HPDE6-E6E7 (cell line): ENCODE data around the gene GJA3.
"Not testable (repeated sequence)": the region's sequence is repeated elsewhere in the genome, so short reads cannot be mapped to it uniquely, and the experiment has no call there.

Source experiments
- DNase-seq: peaks from one replicate; pipeline ENCODE4 v3.0.0; 2011; ENCODE audit warnings: missing footprints; ENCODE audit errors: extremely low spot score

Gene GJA3

DNA sequence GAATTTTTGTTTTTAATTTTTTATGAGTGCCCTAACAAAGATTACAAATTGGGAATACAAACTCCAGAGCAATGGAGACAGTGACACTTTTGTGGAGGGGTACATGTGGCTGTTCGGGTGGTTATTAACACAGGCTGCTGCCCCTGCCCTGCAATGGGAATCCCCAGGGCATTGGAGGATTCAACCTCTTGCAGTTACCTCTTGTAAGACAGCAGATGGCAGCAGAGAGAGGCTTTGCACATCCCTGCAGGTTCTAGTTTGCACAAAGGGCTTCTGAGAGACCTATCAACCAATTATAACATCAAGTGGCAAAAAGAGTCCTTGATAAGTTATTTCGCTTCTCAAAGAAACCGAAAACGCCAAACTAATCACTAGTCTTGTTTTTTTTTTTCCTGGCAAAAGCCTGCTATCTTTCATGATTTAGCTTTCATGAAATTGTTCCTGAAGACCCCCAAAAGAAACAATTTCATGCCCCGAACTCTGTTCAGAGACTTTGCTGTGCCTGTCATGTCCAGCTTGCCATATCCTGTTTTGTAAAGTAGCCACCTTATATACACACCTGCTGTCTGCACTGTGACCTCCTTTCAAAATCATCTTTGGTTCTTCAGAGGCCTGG lies 21.5 kb upstream of the GJA3 start:
- no peak for DNase-seq

DNA sequence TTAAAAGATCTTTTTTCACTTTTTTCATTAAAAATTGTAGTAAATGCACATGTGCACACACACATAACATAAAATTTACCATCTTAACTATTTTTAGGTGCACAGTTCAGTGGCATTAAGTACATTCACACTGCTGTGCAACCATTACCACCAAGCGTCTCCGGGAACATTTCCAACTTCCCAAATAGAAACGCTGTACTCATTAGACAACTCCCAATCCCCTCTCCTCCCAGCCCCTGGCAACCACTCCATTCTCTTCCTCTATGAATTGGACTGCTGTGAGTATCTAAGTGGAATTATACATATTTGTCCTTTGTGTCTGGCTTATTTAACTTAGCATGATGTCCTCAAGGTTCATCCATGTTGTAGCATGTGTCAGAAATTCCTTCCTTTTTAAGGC lies 20.3 kb upstream of the GJA3 start:
- no peak for DNase-seq

DNA sequence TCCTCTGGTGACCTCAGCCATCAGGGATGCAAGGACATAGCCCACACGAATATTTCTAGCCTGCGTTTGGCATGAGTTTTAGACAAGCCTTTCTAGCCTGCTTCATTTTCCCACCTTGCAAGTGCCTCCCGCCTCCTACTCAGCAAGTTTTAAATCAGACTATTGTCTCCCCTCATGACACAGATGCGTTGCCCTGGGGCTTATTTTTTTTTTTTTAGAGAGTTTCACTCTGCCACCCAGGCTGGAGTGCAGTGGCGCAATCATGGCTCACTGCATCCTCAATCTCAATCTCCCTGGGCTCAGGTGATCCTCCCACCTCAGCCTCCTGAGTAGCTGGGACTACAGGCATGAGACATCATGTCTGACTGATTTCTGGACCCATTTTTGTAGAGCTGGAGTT lies 17.3 kb upstream of the GJA3 start:
- DNase-seq, result no peak

DNA sequence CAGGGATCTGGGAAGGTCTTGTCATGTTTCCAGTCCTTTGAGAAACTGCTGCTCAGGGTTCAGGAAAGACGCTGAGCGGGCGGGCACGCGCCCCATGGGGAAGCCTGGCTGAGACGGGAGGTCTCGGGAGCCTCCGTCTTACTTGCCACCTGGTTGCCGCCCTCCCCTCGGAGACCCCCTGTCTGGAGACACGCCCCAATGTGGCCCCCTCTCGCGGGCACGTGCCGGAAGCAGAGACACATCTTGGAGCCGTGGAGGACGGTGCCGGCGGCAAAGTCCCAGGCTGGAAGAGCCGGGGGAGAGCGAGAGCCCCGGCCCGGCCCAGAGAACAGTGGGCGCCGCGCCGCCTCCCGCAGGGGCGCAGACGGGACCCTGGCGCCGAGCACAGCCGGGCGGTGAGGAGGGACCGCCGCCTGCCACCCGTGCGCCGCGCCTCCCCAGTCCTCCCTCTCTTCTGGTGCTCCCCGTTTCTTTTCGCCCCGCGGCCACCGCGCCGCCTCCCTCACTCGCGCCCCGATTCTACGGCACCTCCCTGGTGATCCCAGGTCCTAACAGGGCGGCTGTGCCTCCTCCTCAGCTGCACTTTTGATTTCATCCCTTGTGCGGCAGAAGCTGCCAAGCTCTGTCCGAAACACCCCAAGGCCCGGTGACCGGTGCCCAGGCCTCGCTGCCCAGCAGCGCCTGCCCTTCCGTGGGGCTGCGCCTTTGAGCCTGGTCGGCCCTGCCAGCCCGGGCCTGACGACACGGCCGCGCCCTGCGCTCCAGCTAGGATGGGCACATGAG lies 16.4 kb upstream of the GJA3 start:
- no peak for DNase-seq

DNA sequence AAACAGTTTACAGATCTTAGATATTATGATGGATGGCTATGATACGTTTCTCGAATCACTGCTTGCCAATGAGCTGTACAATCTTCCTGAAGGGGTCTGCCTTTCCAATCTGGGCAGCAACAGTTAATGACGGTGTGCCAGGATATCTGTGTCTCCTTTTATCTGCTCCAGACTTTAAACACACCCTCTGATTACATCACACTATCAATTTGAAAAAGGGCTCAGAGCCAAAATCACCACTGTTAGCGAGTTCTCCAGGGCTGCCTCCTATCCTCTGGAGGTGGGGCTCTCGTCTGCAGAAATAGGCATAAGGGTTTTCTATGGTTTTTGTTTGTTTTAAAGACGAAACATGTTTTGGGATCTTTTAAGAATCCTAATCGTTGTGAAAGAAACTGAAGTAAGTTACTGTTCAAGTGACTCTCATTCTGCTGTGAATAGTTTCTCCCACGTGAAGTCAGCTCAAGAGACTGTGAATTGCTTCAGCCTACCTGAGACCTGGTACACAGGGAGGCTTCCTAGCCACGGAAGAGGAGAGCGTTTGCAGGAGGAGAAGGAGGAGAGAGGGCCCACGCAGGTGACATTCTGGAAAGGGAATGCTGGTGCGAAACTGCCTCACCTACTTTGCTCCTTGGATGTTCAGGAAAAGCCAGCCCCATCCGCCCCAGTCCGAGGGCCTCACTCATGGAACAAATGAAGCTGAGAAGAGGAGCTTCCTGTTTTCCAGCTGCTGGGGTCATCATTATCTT lies 15.2 kb upstream of the GJA3 start:
- DNase-seq, result no peak

DNA sequence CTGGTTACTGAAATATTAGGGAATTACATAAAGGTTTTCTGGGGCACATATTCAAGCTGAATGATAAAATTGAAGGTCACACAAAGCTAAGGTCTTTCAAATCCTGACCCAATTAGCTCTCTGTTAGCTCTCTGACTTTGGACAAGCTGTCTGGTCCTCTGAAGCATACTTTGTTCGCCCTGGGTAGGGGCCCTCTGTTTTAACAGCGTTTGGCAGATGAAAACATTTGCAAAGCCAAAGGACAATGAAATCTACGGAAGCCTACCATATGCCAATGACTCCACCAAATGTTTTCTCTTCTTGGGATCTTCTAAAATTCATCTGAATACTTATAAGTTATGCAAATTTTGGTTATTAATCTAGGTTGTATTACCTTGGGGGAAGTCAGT lies 14.5 kb upstream of the GJA3 start:
- no peak for DNase-seq

DNA sequence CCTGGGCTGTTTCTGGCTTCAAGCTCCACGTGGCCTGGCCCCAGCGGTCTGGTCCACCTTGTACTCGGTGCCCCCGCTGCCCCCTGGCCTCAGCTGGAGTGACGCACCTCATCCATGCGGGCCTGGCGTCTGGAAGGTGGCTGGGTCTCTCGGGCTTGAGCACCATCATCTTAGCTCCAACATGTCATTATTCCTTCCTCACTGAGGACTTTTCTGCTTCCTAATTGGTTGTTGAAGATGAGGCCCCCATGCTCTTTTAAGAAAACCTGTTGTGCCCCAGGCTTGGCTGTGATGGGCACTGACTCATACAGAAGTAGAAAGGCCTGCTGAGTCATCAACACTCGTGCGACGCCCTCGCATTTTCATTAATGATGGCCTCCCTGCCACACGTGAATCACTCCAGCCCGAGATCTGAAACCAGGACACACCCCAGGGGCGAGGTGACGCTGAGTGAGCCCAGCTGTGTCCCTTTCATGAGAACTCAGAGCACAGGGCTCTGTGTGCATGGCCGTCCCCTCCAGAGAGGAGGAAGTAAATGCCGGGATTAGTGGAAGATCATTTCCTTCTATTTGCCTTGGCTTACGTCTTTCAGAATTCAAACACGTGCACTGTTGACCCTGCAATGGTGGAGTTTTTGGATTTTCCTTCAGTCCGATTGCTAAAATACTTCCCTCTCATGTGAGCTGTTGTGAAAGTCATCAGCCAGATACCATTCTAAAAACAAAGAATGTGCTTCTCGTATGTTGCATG lies 14.0 kb upstream of the GJA3 start:
- DNase-seq, result peak; percentile 66

DNA sequence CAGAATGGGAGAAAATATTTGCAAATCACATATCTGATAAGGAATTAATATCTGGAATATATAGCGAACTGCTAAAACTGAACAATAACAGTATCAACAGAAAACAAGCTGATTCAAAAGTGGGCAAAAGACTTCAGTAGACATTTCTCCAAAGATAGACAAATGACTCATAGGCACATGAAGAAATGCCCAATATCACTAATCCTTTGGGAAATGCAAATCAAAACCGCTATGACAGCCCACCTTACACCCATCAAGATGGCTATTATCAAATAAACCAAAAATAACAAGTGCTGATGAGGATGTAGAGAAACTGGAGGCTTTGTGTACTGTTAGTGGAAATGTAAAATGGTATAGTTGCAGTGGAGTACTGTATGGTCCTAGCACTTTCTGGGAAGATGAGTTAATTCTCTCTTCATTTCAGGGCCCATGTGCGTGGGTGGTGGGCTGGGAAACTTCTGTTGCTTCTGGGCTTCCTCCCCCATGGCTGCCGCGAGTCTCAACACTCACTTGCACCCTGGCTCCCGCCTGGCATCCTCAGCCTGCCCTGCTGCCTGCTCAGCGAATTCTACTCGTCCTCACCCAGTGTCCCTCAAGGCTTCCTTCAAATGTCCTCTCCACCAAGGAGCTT lies 12.4 kb upstream of the GJA3 start:
- DNase-seq, result no peak

DNA sequence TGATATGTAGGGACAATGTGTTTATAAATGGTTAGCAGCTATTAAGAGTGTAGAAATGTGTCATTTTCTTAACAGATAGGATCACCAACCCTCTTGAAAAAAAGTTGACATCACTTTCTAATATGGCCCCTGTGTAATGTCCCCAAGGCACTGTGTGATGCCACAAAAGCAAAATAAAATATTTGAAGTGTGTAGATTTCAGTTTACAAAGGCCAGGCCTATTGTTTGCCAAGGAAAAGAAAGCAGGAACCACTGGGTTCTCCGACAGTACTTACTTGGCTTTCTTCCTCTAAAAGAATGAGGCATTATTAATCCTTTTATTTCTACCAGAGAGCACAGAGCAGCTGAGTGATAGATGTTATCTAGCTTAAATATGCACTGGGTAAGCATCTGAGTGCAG lies 10.5 kb upstream of the GJA3 start:
- DNase-seq, result no peak

DNA sequence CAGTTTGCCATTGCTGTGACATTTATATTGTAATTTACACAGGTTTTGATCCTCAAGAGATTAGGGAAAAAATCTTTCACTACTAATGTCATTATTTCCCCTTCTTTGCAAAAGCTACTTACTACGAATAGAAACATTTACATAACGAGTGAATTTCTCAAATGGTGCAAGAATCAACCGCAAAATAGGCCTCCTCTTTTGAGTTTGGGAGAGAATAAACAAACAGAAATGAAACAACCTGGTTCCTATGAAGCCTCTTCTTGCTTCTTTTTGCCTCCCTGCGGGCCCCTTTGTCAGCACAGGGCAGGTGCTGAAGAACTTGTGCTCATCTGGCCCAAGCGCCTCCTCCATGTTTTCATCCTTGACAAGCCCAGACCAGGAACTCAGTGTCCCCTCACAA lies 10.1 kb upstream of the GJA3 start:
- no peak for DNase-seq

DNA sequence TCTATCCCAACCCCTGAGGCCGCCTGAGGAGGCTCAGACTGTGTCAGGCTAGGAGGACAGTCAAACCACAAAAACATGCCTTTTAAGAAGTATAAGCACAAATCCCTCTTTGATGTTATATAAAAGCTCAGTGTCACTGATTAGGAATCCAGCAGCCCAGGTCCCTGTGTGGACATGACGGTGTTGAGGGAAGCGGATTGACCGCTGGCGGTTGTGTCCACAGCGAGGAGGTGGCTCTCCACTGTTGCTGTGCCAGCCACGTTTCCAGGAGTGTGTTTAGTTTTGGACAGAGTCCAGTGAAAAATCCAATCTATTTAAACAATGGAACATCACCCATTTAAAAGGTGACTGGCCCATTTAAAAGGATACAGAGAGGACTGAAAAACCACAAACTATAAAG lies 7.5 kb upstream of the GJA3 start:
- DNase-seq, result no peak

DNA sequence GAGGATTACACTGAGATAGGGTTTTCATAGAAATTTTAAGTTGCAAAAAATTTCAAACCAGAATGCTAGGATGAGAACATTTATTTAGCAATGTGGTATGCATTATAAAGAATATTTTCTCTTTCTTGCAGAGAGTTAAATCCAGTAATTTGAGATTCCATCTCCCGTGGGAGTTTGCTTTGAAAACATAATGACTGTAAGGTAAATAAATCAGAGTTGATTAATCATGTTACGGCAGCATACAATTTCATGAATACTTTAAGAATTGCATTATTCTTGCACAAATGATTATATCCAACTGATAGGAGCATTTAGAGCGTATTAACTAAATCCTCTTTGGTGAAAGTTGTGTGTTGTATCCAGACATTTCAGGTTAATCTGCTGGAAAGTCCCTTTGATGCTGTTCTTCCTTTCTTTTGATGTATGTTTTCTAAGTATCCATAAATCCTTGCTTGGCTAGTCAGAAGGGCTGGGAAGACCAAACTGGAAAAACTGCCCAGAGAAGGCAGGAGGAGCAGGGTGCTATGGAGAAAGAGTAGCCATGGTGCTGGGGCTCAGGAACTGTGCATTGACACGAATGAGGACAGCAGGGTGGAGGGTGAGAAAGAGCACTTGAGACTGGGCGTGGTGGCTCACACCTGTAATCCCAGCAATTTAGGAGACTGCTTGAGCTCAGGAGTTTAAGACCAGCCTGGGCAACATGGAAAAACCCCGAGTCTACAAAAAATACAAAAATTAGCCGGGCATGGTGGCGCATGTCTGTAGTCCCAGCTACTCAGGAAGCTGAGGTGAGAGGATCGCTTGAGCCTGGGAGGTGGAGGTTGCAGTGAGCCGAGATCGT lies 4.8 kb upstream of the GJA3 start:
- no peak for DNase-seq

DNA sequence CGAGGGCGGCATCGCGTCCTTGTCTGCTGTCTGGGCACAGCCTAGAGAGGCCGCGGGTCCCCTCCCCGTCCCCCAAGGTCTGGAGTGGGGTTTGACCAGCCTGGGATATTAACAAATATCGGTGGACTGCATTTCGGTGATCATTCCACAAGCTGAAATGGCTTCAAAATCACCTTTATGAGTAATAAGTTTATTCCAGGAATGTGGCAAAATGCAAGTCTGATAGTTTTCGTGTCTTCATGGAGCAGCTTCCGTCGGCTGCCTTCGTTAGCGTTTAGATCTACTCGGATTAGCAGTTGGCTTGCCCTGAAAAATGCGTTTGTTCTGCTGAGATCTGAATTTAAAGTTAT lies 1.1 kb upstream of the GJA3 start:
- no peak for DNase-seq

DNA sequence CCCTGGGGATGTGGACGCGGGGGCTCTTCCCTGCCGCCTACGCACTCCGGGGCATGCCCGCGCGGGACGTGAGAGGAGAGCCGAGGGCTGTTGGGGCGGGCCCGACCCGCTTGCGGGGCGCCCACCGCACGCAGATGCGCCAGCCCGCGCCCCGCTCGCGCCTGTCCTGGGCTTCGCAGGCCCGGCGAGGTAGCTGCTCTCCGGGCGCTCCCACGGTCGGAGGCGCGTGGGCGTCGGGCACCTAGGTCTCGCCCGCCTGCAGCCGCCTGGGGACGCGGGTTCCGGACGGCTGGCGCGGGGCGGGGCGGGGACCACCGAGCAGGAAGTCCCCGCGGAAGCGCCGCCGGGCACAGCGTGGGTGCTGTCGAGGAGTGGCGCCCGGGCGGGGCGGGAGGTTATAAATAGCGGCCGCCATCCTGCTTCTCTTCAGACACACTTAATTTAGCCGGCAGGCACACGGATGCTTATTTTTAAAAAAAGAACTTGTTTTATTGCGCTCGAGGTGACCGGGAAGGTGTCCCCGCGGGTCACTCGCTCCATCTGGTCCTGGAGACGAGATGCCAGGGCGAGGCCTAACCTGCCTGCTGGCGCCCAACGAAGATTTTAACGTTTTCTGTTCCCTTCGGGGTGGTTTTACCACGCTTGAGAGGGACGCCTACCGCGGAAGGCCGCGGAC lies 561 bp upstream of the GJA3 start:
- no peak for DNase-seq

DNA sequence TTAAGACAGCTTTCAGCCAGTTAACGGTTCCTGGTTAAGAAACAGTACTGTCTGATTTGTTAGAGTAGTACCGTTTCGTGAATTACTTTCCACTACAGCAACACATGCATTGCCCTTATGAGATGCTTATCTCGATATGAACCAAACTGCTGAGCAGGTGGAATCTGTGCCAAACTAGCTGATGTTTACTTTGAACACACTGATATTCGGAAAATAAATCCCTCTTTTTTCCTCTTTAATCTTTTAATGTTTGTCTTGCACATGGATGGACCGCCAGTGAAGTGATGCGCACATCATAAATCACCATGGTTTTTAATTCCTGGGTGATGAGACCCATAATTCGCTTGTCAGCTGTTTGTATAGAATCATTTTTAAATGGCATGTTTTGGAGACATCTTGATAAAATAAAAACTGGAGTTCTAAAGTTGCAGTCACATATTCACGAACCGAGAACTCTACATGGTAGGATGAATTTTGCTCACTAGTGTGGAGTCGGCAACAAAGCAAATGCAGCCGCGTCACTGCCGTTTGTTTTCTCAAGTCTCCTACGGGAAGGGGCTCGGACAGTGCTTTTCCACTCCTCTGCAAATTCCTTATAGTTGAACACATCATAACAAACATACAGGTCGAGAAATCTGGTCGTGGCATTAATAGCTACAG lies 1.1 kb downstream of the GJA3 start:
- no peak for DNase-seq

DNA sequence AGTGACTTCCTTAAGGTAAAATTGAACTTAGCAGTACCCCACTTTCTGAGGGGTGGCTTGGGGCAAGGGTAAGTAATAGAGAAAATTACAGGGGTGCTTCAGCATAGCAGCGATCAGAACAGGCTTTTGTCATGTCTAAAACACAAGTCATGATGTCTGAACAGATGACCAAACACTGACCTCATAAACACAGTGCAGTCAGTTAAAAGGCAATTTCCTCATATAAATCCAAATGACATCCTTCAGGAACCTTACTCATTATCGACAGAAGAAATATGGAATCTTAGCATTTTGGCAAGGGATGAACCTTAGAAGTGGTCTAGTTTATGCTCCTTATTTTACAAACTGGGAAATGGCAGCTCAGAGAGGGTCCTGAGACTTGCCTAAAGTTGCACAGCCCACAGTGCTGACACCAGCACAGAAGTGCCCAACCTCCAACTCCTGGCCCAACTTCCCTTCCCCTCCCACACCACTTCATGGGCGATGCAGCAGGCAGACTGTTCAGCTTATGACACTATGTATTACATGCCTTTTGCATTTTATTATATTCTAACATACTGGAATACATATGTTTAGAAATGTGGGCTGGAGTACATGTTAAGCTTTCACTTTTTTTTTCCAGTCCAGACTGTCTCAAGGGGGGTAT lies 3.6 kb downstream of the GJA3 start:
- DNase-seq, result no peak

DNA sequence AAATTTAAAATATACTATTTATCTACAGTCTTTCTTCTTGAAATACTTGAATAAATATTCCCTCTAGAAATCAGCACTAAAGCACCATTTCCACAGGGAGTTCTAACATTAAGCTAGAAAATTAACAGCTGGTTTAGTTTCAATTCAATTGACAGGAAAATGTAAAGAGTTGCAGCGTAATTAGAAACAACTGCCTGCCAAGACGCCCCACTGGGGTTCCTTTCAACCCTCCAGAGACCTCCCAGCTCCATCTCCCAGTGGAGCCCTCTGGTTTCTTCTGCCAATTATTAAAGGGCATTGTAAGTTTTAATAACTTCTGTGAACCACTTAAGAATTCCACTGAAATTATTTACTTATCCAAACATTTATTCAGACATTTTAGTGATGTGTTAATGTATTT lies 4.2 kb downstream of the GJA3 start:
- DNase-seq, result no peak

DNA sequence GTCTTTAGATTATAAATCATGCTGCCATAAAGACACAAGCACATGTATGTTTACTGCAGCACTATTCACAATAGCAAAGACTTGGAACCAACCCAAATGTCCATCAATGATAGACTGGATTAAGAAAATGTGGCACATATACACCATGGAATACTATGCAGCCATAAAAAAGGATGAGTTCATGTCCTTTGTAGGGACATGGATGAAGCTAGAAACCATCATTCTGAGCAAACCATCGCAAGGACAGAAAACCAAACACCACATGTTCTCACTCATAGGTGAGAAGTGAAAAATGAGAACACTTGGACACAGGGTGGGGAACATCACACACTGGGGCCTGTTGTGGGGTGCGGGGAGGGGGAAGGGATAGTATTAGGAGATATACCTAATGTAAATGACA lies 7.6 kb downstream of the GJA3 start:
- DNase-seq, result not testable (repeated sequence)

DNA sequence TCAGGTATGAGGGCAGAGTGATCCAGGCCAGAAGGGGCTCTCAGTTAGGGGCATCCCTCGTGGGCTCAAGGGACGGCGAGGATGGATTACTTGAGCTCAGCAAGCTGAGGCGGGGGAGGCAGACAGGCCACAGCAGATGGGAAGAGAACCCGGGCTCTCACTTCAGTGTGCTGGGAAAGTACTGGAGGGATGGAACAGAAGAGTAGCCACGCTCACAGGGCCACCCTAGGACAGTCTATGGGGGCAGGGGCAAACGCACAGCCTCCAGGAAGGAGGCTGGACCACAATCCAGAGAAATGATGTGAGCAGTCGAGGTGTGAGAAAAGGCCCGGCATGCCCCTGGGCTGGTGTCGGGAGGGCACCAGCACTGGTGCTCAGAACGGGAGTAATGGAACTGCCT lies 9.2 kb downstream of the GJA3 start:
- DNase-seq, result no peak
